Glomerular endothelial cell (primary cell): Measurements from ENCODE around the gene ARHGEF40. TPM values are rescaled to one million over a fixed set of nuclear protein-coding genes. Genes with fewer than 3 reads are reported as not detected.
"Not testable (repeated sequence)": the region's sequence is repeated elsewhere in the genome, so short reads cannot be mapped to it uniquely, and the experiment has no call there.

ENCODE experiments used
- DNase-seq: peaks from one replicate; pipeline ENCODE4 v3.0.0-alpha.2; 2011; ENCODE audit warnings: low read depth, low spot score; ENCODE audit errors: extremely low read depth
- total RNA-seq: library from RNA; depleted of rRNA; stranded (reverse); fragments of >200 nt; gene quantifications from 2 replicates; pipeline ENCODE4 v1.2.3, GENCODE V29; 2015

The ARHGEF40 gene
- total RNA-seq, 1 donor from 2014 or later, result 20.4 TPM

GRCh38 chr14:21039585-21040369 is 30.3 kb upstream of the ARHGEF40 start:
- DNase-seq, result peak; percentile 27

GRCh38 chr14:21040370-21040925 is 29.7 kb upstream of the ARHGEF40 start:
- DNase-seq, result no peak

DNA sequence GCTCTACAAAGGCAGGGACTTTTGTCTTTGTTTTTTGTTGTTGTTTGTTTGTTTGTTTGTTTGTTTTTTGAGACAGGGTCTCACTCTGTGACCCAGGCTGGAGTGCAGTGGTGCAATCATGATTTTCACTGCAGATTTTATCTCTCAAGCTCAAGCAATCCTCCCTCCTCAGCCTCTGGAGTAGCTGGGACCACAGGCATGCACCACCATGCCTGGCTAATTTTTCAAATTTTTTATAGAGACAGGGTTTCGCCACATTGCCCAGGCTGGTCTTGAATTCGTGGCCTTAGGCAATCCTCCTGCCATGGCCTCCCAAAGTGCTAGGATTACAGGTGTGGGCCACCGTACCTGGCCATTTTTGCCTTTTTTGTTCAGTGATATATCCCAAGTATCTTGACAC is 29.2 kb upstream of the ARHGEF40 start:
- DNase-seq, result not testable (repeated sequence)

DNA sequence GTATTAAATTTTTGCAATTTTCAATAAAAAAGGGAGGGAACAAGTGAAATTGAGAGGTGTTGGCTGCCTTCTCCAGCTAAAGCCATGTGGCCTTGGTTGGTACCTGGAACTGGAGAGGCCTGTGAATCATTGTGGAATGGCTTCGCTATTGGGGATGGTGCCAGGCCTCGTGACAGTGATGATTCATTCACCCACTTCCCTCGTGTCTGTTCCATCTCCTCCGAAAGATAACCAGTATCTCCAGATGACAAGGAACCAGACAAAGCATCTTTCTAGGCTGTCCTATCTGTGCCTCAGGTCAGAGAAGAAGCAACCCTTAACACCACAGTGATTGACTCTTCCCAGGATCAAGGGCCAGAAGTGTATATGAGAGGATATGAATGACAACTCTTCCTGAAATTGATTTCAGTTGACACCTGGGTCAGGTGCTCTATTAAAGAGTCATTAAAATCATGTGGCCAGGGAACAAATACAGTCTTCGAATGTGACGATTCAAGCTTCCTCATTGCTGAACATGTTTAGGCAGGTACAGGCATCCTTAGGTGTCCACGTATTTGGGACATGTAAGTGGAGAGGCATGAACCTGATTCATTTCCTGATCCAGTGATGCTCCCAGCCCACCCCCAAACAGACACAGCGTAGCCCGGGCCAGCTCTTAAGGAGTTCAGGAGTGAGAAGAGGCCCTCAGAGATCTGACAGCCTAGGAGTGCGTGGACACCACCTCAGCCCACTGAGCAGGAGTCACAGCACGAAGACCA is 28.2 kb upstream of the ARHGEF40 start, which contains the start of gene RNASE7:
TSS of gene RNASE7 (plus strand) at position 687 of the 758 bp plus-strand sequence. CDS start 631 bp downstream, outside the sequence.
- DNase-seq, result no peak

- no peak for DNase-seq
These were observed 27.2 kb upstream of the ARHGEF40 start for GRCh38 chr14:21042918-21043317.

DNA sequence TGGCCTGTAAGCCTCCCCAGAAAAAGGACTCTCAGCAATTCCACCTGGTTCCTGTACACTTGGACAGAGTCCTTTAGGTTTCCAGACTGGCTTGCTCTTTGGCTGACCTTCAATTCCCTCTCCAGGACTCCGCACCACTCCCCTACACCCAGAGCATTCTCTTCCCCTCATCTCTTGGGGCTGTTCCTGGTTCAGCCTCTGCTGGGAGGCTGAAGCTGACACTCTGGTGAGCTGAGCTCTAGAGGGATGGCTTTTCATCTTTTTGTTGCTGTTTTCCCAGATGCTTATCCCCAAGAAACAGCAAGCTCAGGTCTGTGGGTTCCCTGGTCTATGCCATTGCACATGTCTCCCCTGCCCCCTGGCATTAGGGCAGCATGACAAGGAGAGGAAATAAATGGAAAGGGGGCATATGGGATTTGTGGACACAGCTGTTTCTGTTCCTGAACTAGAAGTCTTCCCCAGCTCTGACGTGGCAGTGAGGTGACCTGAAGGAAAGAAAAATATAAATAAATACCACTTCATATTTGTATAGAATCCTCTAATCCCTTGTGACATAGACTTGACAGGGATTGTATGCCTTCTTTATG is 26.6 kb upstream of the ARHGEF40 start:
- no peak for DNase-seq

GRCh38 chr14:21043974-21044618 is 26.0 kb upstream of the ARHGEF40 start:
- DNase-seq, result no peak

DNA sequence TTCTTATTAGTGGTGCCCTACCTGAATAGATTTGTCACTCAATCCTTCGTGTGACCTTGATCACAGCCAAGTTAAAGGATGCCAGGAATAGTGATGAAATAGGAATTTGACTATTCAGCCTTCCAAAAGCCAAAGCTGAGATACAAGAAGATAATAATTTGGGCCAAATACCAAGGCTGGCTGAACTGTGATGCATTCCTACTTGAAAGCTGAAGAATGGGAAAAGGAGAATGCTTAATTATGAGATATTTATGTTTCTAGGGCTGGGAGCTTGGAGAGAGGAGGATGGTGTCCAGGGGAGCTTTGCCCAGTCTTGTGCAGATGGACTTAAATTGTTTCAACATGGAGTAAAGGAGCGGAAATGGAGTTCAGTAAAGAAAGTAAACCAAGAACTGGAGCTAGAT is 22.7 kb upstream of the ARHGEF40 start:
- no peak for DNase-seq

DNA sequence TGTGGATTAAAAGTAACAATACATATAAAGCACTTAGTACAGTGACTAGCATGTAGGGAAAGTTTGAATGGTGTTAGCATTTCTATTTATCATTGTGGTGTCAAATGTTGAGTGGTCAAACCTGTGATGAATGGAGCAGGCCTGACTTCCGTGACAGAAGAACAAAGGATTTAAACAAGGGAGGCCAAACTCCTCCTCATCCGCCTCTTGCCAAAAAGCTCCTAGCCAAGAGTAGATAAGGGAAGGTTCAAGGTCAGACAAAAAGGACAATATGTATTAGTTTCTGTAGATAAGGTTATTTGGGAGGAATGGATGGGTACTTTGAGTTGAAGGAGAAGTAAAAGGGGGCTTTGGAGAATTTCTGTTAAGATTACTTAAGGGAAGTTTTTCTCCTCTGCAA is 21.5 kb upstream of the ARHGEF40 start:
- no peak for DNase-seq

DNA sequence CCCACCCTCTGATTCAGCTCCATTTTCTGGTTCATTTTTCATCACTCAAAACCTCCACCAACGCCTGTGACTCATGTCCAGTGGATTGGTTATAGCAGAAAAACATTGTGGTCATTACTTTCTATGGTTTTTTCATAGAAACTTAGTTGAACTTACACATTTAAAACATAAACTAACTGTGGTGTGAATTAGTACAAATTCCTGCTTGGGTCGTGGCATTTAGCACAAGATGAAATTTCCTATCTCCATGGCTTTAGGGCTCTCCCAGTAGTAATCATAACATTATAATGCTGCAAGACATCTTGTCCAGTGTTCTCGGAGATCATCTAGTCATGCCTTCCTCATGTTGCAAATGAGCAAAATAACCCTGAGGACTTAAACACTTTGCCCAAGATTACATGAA is 20.8 kb upstream of the ARHGEF40 start:
- DNase-seq, result no peak

DNA sequence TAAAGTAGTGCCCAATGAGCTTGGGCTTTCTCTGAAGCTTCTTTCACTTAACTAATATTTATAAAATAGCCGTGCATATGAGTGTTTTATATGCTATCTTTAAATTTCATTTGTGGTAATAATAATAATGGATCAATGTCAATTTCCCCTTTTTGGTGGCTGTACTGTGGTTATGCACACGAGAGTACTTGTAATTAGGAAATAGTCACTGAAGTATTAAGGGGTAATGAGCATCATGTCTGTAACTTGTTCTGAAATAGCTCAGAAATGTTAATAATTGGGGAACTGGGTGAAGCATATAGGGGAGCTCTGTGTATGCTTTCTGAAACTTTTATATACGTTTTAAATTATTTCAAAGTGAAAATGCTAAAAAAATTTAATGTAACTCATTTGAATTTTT is 19.5 kb upstream of the ARHGEF40 start:
- no peak for DNase-seq

DNA sequence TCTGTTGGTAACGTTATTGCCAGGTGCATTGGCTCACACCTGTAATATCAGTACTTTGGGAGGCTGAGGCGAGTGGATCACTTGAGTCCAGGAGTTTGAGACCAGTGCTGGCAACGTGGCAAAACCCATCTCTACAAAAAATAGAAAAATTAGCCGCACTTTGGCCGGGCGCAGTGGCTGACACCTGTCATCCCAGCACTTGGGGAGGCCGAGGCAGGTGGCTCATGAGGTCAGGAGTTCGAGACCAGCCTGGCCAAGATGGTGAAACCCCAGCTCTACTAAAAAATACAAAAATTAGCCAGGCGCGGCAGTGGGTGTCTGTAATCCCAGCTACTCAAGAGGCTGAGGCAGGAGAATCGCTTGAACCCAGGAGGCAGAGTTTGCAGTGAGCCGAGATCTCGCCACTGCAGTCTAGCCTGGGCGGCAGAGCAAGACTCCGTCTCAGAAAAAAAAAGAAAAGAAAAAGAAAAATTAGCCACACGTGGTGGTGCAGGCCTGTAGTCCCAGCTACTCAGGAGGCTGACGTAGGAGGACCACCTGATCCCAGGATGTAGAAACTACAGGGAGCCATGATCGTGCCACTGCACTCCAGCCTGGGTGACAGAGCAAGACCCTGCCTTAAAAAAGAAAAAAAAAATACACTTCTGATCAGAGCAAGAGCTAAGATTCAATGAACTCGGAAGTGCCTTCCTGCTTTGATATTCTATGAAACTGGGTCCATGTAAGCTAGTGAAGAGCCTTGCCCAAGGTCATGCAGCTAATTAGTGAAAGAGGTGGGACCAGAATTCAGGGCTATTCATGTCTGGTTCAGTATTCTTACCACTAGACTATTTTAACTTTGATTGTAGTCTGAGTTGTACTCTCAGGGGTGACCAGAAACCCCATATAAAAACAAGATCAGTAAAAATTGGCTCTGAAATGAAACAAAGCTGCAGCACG is 16.7 kb upstream of the ARHGEF40 start:
- DNase-seq, result no peak

DNA sequence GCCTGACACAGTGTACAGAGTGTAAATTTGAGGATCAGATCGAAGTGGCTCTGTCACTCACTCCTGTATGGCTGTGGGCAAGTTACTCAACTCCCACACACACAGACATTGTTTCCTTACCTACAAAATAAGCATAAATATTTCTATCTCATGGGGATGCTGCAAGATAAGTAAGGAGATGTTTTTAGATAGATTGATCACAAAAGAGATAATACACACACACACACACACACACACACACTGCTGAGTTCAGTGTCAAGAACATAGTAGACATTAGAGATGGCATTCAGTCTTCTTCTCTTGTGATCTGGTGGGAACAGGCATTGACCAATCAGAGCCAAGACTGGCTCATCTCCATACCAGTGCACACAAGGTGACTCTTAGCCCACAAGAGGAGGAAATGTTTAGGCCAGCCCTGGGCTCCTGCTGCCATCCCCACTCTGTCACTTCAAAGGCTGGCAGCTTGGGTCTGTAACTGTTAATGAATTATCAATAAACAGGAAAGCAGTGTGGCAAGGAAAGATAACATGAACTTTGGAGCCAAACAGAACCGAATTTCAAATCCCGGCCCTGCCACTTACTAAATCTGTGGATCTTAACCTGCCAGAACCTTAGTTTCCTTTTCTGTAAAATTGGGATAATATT is 15.9 kb upstream of the ARHGEF40 start:
- DNase-seq, result no peak

DNA sequence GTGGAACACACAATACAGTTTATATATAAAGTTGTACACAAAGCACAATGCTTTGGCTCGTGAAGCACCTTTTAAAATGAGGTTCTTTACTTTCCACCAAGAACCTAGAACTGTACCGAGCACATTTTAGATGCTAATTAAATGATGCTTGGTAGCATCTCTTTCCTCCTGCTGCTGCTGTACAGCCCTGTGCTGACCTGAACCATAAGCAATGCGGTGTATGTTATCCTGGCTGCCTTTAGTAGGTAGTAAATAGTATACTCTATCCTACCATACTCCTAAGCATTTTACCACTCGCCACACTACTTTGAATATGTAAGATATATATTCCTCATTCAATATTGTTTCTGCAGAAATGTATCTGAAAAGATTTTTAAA is 15.3 kb upstream of the ARHGEF40 start:
- DNase-seq, result no peak

DNA sequence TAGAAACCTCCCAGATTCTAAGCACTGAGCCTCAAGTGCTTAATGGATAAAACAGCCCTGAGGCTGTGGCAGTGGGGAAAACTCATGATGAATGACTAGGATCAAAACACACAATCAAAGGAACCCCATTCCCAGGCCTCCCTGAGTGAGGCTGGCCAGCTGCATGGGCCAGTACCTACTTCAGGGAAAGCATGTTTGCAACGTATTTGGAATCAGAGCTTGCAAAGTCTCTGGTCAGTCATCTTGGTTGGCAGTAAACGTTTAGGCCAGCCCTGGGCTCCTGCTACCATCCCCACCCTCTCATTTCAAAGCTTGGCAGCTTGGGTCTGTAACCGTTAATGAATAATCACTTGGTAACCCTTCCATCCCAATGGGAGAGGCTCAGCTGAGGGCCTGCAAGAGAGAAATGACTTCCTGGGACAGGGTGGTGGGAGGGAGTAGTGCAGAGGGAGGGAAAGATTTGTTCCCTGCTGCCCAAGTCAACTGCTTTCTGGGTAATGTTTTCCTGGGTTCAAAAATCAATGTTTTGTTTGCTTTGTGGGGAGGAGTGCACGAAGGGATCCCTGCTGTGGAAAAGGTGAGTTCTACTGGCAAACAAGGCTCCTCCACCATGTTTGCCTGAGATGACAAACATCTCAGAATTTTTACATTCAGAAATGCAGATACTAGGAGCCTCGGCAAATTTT is 14.5 kb upstream of the ARHGEF40 start:
- DNase-seq, result no peak

DNA sequence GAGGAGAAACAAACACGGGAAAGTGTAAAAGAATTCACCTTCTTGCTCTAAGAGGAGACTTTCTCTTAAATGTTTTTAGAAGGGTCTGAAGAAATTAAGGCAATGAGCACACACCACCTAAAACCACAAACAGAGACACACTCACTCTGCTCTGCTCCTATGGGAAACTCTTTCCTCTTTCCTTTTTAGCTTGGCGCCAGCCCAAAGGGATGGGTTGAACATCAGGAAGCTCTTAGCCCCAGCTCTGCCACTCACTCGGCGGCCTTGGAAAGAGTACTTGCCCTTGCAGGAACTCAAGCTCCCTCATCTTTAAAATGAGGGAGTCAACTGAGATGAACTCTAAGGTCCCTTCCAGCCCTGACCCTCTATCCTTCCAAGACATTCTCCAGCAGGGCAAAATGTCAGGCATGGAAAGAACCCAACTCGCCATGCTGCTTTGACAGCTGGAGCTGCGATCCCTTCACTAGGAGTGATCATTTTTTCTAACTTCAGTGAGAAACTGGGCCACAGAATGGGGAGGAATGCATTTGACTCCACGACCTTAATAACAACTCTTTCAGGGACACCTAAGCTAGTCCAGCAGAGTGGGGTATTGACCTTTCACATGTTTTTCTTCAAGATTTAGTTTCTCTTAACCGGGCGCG is 13.5 kb upstream of the ARHGEF40 start:
- DNase-seq, result no peak

DNA sequence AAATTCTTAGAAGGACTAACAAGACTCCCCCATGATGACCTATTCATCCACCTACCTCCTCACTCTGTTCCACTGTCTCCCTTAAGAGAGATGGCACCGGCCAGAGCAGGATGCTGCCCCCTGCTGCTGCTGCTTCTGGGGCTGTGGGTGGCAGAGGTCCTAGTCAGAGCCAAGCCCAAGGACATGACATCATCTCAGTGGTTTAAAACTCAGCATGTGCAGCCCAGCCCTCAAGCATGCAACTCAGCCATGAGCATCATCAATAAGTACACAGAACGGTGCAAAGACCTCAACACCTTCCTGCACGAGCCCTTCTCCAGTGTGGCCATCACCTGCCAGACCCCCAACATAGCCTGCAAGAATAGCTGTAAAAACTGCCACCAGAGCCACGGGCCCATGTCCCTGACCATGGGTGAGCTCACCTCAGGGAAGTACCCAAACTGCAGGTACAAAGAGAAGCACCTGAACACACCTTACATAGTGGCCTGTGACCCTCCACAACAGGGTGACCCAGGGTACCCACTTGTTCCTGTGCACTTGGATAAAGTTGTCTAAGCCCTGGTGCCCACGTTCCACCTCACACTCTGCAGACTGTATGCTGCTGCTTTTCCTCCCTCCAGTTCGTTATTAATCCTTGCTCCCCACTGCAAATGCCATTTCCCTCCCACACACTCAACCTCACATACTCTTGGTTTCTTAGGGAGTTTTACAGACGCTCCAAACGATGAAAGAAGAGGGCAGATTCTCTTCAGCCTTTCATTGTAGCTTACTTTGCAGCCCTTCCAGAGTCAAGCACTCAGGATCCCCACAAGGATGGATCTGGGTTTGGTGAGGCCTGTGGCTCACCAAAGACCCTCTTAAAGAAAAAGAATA is 12.1 kb upstream of the ARHGEF40 start, which contains the start of gene RNASE8:
TSS of gene RNASE8 (plus strand) at position 20 of the 873 bp plus-strand sequence. CDS start at position 91, 71 bp downstream.
- DNase-seq, result no peak
